Naive thymus-derived CD4-positive, alpha-beta T cell (primary cell): ENCODE measurements around the gene SLC29A2. TPM values are rescaled to one million over a fixed set of nuclear protein-coding genes. Genes with fewer than 3 reads are reported as not detected.
A peak's percentile ranks its signal among the peaks of the same experiment; 100 is the strongest.

ENCODE experiments used
- ATAC-seq: fragments of 150-1000 bp; cut with Tn5 transposase; 2 replicates; pipeline ENCODE4 v1.10.0; 2021; ENCODE audit warnings: mild to moderate bottlenecking, moderate library complexity
- CTCF ChIA-PET: fragments of 350-600 bp; sonication (Branson Sonifier 250); formaldehyde crosslinking; loops from one replicate; lab custom pipeline; 2021; ENCODE audit warnings: antibody characterized with exemption; lab: Charles Lee
- POLR2A ChIA-PET: fragments of 350-600 bp; sonication (Branson Sonifier 250); formaldehyde crosslinking; loops from one replicate; lab custom pipeline; 2021; ENCODE audit warnings: antibody characterized with exemption, inconsistent platforms; lab: Charles Lee
- DNase-seq, 9 donors: peaks; one replicate each; pipeline versions ENCODE4 v3.0.0 to v3.0.0-alpha.2; 2020 to 2022; ENCODE audit warnings: mixed read lengths in 1 of 9
- H3K27ac ChIP-seq: one replicate; pipeline ENCODE4 v1.7.0; 2013; ENCODE audit warnings: mild to moderate bottlenecking, low read depth, low read length, moderate library complexity
- H3K27me3 ChIP-seq, 2 donors: one replicate each; pipeline ENCODE4 v1.7.0; 2013; ENCODE audit warnings: low read length in 2 of 2, mild to moderate bottlenecking in 2 of 2, moderate library complexity in 2 of 2; ENCODE audit not compliant: control insufficient read depth in 2 of 2, insufficient read depth in 2 of 2
- H3K36me3 ChIP-seq, 3 experiments: 1 replicate in 2 of 3; 2 replicates in 1 of 3; pipeline ENCODE4 v1.7.0; 2013; ENCODE audit warnings: low read length in 3 of 3, mild to moderate bottlenecking in 3 of 3, moderate library complexity in 1 of 3; ENCODE audit not compliant: insufficient read depth in 3 of 3, control insufficient read depth in 2 of 3
- H3K4me1 ChIP-seq, 2 donors: one replicate each; pipeline ENCODE4 v1.7.0; 2013; ENCODE audit warnings: low read length in 2 of 2, mild to moderate bottlenecking in 2 of 2, moderate library complexity in 1 of 2; ENCODE audit not compliant: control insufficient read depth in 2 of 2, insufficient read depth in 2 of 2
- H3K4me3 ChIP-seq: 2 replicates; pipeline ENCODE4 v1.7.0; 2013; ENCODE audit warnings: mild to moderate bottlenecking, low read length
- H3K9me3 ChIP-seq, 3 experiments: 1 replicate in 2 of 3; 2 replicates in 1 of 3; pipeline ENCODE4 v1.7.0; 2013; ENCODE audit warnings: low read length in 3 of 3; ENCODE audit not compliant: control insufficient read depth in 2 of 3
- H3K27ac Mint-ChIP-seq, 9 donors: one replicate each; pipeline ENCODE4 v1.8.0; 2020 to 2022; ENCODE audit warnings: mixed read lengths in 9 of 9, mild to moderate bottlenecking in 8 of 9, moderate library complexity in 5 of 9, inconsistent platforms in 2 of 9
- H3K27me3 Mint-ChIP-seq, 5 donors: one replicate each; pipeline ENCODE4 v1.8.0; 2021 to 2022; ENCODE audit warnings: mixed read lengths in 5 of 5, mild to moderate bottlenecking in 1 of 5
- H3K36me3 Mint-ChIP-seq, 5 donors: one replicate each; pipeline ENCODE4 v1.8.0; 2020 to 2022; ENCODE audit warnings: mixed read lengths in 5 of 5, mild to moderate bottlenecking in 3 of 5, inconsistent platforms in 1 of 5
- H3K4me1 Mint-ChIP-seq, 7 donors: one replicate each; pipeline ENCODE4 v1.8.0; 2020 to 2022; ENCODE audit warnings: mixed read lengths in 7 of 7, mild to moderate bottlenecking in 3 of 7, inconsistent platforms in 1 of 7
- H3K4me3 Mint-ChIP-seq, 10 donors: one replicate each; pipeline ENCODE4 v1.8.0; 2020 to 2022; ENCODE audit warnings: mild to moderate bottlenecking in 10 of 10, mixed read lengths in 10 of 10, moderate library complexity in 6 of 10, inconsistent platforms in 2 of 10
- H3K9me3 Mint-ChIP-seq, 11 donors: one replicate each; pipeline ENCODE4 v1.8.0; 2020 to 2022; ENCODE audit warnings: mixed read lengths in 11 of 11, mild to moderate bottlenecking in 4 of 11, inconsistent platforms in 1 of 11, moderate library complexity in 1 of 11
- intact Hi-C, 2 donors: fragments of 100-400 bp; cut with micrococcal nuclease; formaldehyde crosslinking; loops; one replicate each; pipeline ENCODE4 v1.15.1; 2023
- polyA plus RNA-seq, 2 donors: library from polyadenylated mRNA; unstranded; fragments of 300-500 nt; fragmentation: Illumina TruSeq; gene quantifications; one replicate each; pipeline ENCODE4 v1.2.3, GENCODE V29; 2021
- total RNA-seq, 6 experiments: library from RNA in 5 of 6; stranded (reverse) in 5 of 6; gene quantifications; 1 replicate in 5 of 6; 2 replicates in 1 of 6; pipeline ENCODE4 v1.2.3 and lab custom pipeline; 2021 to 2026

The SLC29A2 gene
- total and polyA plus RNA-seq, 7 experiments from 2014 or later, result 2.7 to 18.9 (median 7.0) TPM

- CTCF ChIA-PET, result interaction anchor here (1.2 kb wide), 1 partner anchor 16 kb away, joined by 3 read pairs; no protein-coding TSS in a partner anchor
- Histone ChIP-seq H3K27me3 (no peaks in the 10 kb centered on the region), H3K4me1 (peaks cover 30 to 36% of the 10 kb centered on the region in 2 donors), H3K9me3 (no peaks in the 10 kb centered on the region), H3K27ac (peak within 1 kb of the TSS; percentile 92), H3K4me3 (peak within 1 kb of the TSS; percentile 93), H3K36me3 (peaks cover 0 to 11% (median 0%) of the 10 kb centered on the region in 3 experiments)
- H3K4me3 Mint-ChIP-seq, result peak within 1 kb of the TSS; percentile 93 to 98 (median 96)
- peaks cover 0 to 10% (median 0%) of the 10 kb centered on the region in 11 donors for H3K9me3 Mint-ChIP-seq
- peaks cover 22 to 66% (median 53%) of the 10 kb centered on the region in 7 donors for H3K4me1 Mint-ChIP-seq
- DNase-seq (peak; percentile 56 to 87 (median 84)), ATAC-seq (peak; percentile 49)
- intact Hi-C loops, result loop anchor here (1.0 to 5.0 kb wide), 4 partner anchors 39 to 119 kb away; partner anchors contain the start of genes PELI3 (in 1 of the 2) and RAB1B (in 1 of the 2)
- peak within 1 kb of the TSS; percentile 96 to 100 (median 99) for H3K27ac Mint-ChIP-seq
- POLR2A ChIA-PET, result interaction anchor here (0.6 to 7.8 kb wide), 14 partner anchors 12 to 59 kb away, joined by 3 to 68 read pairs (median 4); partner anchors contain the start of genes CD248, RIN1, SLC29A2 and YIF1A
- H3K27me3 Mint-ChIP-seq, result peaks cover 0 to 4% (median 0%) of the 10 kb centered on the region in 5 donors
- peaks cover 0 to 11% (median 6%) of the 10 kb centered on the region in 5 donors for H3K36me3 Mint-ChIP-seq
These were observed 23.9 kb downstream of the SLC29A2 start, which contains the start of gene B4GAT1 for GRCh38 chr11:66347425-66348276. Gene B4GAT1 (minus strand): TSS chr11:66347629. CDS start chr11:66347545, 84 bp downstream.

GRCh38 chr11:66346476-66347424 lies 24.8 kb downstream of the SLC29A2 start:
- Histone ChIP-seq H3K27ac (peak overlapping the region; percentile 92), H3K4me1 (peaks cover 30 to 36% of the 10 kb centered on the region in 2 donors), H3K9me3 (no peaks in the 10 kb centered on the region), H3K27me3 (no peaks in the 10 kb centered on the region), H3K4me3 (peak overlapping the region; percentile 84), H3K36me3 (peaks cover 0 to 17% (median 4%) of the 10 kb centered on the region in 3 experiments)
- ATAC-seq, result no peak
- Mint-ChIP-seq H3K9me3 (peaks cover 0 to 10% (median 0%) of the 10 kb centered on the region in 11 donors), H3K4me1 (peaks cover 25 to 63% (median 55%) of the 10 kb centered on the region in 7 donors), H3K4me3 (peak overlapping the region; percentile 94 to 98 (median 96)), H3K36me3 (peaks cover 3 to 14% (median 11%) of the 10 kb centered on the region in 5 donors), H3K27me3 (peaks cover 0 to 4% (median 0%) of the 10 kb centered on the region in 5 donors), H3K27ac (peak overlapping the region; percentile 91 to 98 (median 96))
- CTCF ChIA-PET, result interaction anchor here (3.2 to 5.7 kb wide), 2 partner anchors 35 to 40 kb away, joined by 14 to 40 read pairs; no protein-coding TSS in a partner anchor
- DNase-seq, result peak in 1 of 9 donors; percentile 37
- intact Hi-C loops, result loop anchor here in 1 of 2 donors (5.0 kb wide), 2 partner anchors 41 to 79 kb away; partner anchors contain the start of gene RAB1B
- POLR2A ChIA-PET, result interaction anchor here (0.5 to 7.8 kb wide), 13 partner anchors 11 to 1569 kb away, joined by 3 to 68 read pairs (median 4); partner anchors contain the start of genes CD248, RIN1, SLC29A2 and YIF1A

- peak overlapping the region; percentile 94 to 98 (median 96) for H3K4me3 Mint-ChIP-seq
- ATAC-seq (peak; percentile 24), DNase-seq (no peak)
- no peaks in the 10 kb centered on the region for H3K27me3 ChIP-seq
- intact Hi-C loops, result loop anchor here (1.0 to 5.0 kb wide), 11 partner anchors 17 to 1223 kb away; partner anchors contain the start of genes RAB1B (in 2 of the 2), CD248 (in 1 of the 2), FAU (in 1 of the 2) and MRPL49 (in 1 of the 2)
- peak overlapping the region; percentile 73 for H3K4me3 ChIP-seq
- peaks cover 10 to 17% (median 14%) of the 10 kb centered on the region in 5 donors for H3K36me3 Mint-ChIP-seq
- POLR2A ChIA-PET, result interaction anchor here (0.6 to 7.8 kb wide), 17 partner anchors 9 to 332 kb away, joined by 3 to 68 read pairs (median 4); partner anchors contain the start of genes CD248, RBM4B, RIN1 and SLC29A2
- H3K36me3 ChIP-seq, result peaks cover 5 to 31% (median 10%) of the 10 kb centered on the region in 3 experiments
- H3K27ac Mint-ChIP-seq, result peak overlapping the region; percentile 91 to 98 (median 96)
- H3K27ac ChIP-seq, result peak overlapping the region; percentile 92
- CTCF ChIA-PET, result interaction anchor here (0.8 to 5.7 kb wide), 6 partner anchors 27 to 93 kb away, joined by 3 to 40 read pairs (median 8); partner anchors contain the start of genes CD248 and MRPL11
- H3K27me3 Mint-ChIP-seq, result peaks cover 0 to 4% (median 0%) of the 10 kb centered on the region in 5 donors
- peaks cover 30 to 36% of the 10 kb centered on the region in 2 donors for H3K4me1 ChIP-seq
- peaks cover 0 to 10% (median 0%) of the 10 kb centered on the region in 11 donors for H3K9me3 Mint-ChIP-seq
- H3K9me3 ChIP-seq, result no peaks in the 10 kb centered on the region
- H3K4me1 Mint-ChIP-seq, result peaks cover 25 to 62% (median 52%) of the 10 kb centered on the region in 7 donors
These were observed 26.3 kb downstream of the SLC29A2 start for GRCh38 chr11:66345316-66345649.

- POLR2A ChIA-PET, result interaction anchor here (0.5 to 7.8 kb wide), 22 partner anchors 10 to 499 kb away, joined by 3 to 68 read pairs (median 4); partner anchors contain the start of genes CD248, RBM4B, RCE1 and RIN1
- Mint-ChIP-seq H3K27me3 (peaks cover 0 to 4% (median 0%) of the 10 kb centered on the region in 5 donors), H3K4me1 (peaks cover 25 to 62% (median 52%) of the 10 kb centered on the region in 7 donors)
These were observed 26.8 kb downstream of the SLC29A2 start, which contains the start of gene BRMS1 for GRCh38 chr11:66344550-66345315. Gene BRMS1 (minus strand): TSS chr11:66345104. CDS start chr11:66342234, 2,870 bp downstream.

More at GRCh38 chr11:66344550-66345315, 26.8 kb downstream of the SLC29A2 start, which contains the start of gene BRMS1:
- peak; percentile 85 to 98 (median 93) for DNase-seq
- peaks cover 0 to 10% (median 0%) of the 10 kb centered on the region in 11 donors for H3K9me3 Mint-ChIP-seq
- peak within 1 kb of the TSS; percentile 92 for H3K27ac ChIP-seq
- peaks cover 30 to 36% of the 10 kb centered on the region in 2 donors for H3K4me1 ChIP-seq
- intact Hi-C loops, result loop anchor here (1.0 to 5.0 kb wide), 11 partner anchors 16 to 1222 kb away; partner anchors contain the start of genes RAB1B (in 2 of the 2), CD248 (in 1 of the 2), FAU (in 1 of the 2) and MRPL49 (in 1 of the 2)
- peak within 1 kb of the TSS; percentile 91 to 98 (median 96) for H3K27ac Mint-ChIP-seq
- H3K36me3 Mint-ChIP-seq, result peaks cover 10 to 17% (median 16%) of the 10 kb centered on the region in 5 donors
- ATAC-seq, result peak; percentile 94
- peaks cover 5 to 37% (median 10%) of the 10 kb centered on the region in 3 experiments for H3K36me3 ChIP-seq
- peak within 1 kb of the TSS; percentile 94 to 98 (median 96) for H3K4me3 Mint-ChIP-seq
- H3K4me3 ChIP-seq, result peak within 1 kb of the TSS; percentile 73
- H3K9me3 ChIP-seq, result no peaks in the 10 kb centered on the region
- CTCF ChIA-PET, result interaction anchor here (0.5 to 5.7 kb wide), 8 partner anchors 10 to 94 kb away, joined by 3 to 40 read pairs (median 4); partner anchors contain the start of gene MRPL11
- H3K27me3 ChIP-seq, result no peaks in the 10 kb centered on the region
